ENCODE data around the gene NECTIN3. TPM values are rescaled to one million over a fixed set of nuclear protein-coding genes. Genes with fewer than 3 reads are reported as not detected.

Gene NECTIN3
- total and polyA plus RNA-seq, 4 donors, result 9.0 to 31.8 (median 15.3) TPM

DNA sequence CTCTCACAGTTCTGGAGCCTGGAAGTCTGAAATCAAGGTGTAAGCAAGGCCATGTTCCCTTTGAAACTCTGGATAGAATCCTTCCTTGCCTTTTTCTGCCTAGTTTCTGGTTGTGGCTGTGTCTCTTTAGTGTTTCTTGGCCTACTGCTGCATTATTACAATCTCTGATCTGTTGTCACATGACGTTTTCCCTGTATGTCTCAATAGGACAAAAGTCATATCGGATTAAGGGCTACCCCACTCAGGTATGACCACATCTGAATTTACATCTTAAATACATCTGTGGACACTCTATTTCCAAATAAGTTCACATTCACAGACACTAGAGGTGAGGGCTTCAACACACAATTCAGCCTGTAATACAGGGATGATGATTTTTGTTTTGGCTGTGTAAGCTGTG lies 13.3 kb downstream of the NECTIN3 start:
- H3K4me1 ChIP-seq (ENCODE audit: control insufficient read depth in 4 of 4, insufficient read depth in 4 of 4, low read length in 3 of 4), result peaks cover 2 to 20% (median 5%) of the 10 kb centered on the region in 4 donors
- no peak overlapping the region for H3K9ac ChIP-seq (ENCODE audit: low read depth in 1 of 2, low read length in 2 of 2)
- WGBS, result 32% methylated on average over 2 of the region's 2 CpGs
- H3K27ac ChIP-seq (ENCODE audit: low read depth in 1 of 2, low read length in 2 of 2), result peak overlapping the region in 1 of 2 donors; percentile 16
- TF ChIP-seq HNF4G (IDR thresholded peaks at IDR 0.05), result peak; percentile 55
- peak; percentile 16 for TF ChIP-seq YY1 (IDR thresholded peaks at IDR 0.05)
- no peak for TF ChIP-seq FOXA2 (IDR thresholded peaks at IDR 0.05)
- peak; percentile 79 to 81 for TF ChIP-seq HNF4A (conservative IDR thresholded peaks at IDR 0.05)
- no peak for TF ChIP-seq NR2F2 (IDR thresholded peaks at IDR 0.05)
- TF ChIP-seq, protein P1, sequence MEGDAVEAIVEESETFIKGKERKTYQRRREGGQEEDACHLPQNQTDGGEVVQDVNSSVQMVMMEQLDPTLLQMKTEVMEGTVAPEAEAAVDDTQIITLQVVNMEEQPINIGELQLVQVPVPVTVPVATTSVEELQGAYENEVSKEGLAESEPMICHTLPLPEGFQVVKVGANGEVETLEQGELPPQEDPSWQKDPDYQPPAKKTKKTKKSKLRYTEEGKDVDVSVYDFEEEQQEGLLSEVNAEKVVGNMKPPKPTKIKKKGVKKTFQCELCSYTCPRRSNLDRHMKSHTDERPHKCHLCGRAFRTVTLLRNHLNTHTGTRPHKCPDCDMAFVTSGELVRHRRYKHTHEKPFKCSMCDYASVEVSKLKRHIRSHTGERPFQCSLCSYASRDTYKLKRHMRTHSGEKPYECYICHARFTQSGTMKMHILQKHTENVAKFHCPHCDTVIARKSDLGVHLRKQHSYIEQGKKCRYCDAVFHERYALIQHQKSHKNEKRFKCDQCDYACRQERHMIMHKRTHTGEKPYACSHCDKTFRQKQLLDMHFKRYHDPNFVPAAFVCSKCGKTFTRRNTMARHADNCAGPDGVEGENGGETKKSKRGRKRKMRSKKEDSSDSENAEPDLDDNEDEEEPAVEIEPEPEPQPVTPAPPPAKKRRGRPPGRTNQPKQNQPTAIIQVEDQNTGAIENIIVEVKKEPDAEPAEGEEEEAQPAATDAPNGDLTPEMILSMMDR (IDR thresholded peaks at IDR 0.05; ENCODE audit: low read depth, low read length, missing input control), result no peak
- TF ChIP-seq RXRA (IDR thresholded peaks at IDR 0.05), result peak; percentile 43 to 50
- TF ChIP-seq RAD21 (IDR thresholded peaks at IDR 0.05), result peak; percentile 11 to 22
- TF ChIP-seq, protein P2, sequence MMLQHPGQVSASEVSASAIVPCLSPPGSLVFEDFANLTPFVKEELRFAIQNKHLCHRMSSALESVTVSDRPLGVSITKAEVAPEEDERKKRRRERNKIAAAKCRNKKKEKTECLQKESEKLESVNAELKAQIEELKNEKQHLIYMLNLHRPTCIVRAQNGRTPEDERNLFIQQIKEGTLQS (IDR thresholded peaks at IDR 0.05), result no peak
- peak in 1 of 2 donors; percentile 26 for TF ChIP-seq JUND (IDR thresholded peaks at IDR 0.05)
- no peak for TF ChIP-seq EGR1 (IDR thresholded peaks at IDR 0.05; ENCODE audit: low read depth in 2 of 2)
- TF ChIP-seq TAF1 (conservative IDR thresholded peaks at IDR 0.05), result no peak
- TF ChIP-seq, protein P3, sequence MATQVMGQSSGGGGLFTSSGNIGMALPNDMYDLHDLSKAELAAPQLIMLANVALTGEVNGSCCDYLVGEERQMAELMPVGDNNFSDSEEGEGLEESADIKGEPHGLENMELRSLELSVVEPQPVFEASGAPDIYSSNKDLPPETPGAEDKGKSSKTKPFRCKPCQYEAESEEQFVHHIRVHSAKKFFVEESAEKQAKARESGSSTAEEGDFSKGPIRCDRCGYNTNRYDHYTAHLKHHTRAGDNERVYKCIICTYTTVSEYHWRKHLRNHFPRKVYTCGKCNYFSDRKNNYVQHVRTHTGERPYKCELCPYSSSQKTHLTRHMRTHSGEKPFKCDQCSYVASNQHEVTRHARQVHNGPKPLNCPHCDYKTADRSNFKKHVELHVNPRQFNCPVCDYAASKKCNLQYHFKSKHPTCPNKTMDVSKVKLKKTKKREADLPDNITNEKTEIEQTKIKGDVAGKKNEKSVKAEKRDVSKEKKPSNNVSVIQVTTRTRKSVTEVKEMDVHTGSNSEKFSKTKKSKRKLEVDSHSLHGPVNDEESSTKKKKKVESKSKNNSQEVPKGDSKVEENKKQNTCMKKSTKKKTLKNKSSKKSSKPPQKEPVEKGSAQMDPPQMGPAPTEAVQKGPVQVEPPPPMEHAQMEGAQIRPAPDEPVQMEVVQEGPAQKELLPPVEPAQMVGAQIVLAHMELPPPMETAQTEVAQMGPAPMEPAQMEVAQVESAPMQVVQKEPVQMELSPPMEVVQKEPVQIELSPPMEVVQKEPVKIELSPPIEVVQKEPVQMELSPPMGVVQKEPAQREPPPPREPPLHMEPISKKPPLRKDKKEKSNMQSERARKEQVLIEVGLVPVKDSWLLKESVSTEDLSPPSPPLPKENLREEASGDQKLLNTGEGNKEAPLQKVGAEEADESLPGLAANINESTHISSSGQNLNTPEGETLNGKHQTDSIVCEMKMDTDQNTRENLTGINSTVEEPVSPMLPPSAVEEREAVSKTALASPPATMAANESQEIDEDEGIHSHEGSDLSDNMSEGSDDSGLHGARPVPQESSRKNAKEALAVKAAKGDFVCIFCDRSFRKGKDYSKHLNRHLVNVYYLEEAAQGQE (IDR thresholded peaks at IDR 0.05), result no peak
- TF ChIP-seq, protein P4, sequence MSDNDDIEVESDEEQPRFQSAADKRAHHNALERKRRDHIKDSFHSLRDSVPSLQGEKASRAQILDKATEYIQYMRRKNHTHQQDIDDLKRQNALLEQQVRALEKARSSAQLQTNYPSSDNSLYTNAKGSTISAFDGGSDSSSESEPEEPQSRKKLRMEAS (IDR thresholded peaks at IDR 0.05), result no peak
- no peak for TF ChIP-seq FOXA1 (IDR thresholded peaks at IDR 0.05)
- TF ChIP-seq, protein P5, sequence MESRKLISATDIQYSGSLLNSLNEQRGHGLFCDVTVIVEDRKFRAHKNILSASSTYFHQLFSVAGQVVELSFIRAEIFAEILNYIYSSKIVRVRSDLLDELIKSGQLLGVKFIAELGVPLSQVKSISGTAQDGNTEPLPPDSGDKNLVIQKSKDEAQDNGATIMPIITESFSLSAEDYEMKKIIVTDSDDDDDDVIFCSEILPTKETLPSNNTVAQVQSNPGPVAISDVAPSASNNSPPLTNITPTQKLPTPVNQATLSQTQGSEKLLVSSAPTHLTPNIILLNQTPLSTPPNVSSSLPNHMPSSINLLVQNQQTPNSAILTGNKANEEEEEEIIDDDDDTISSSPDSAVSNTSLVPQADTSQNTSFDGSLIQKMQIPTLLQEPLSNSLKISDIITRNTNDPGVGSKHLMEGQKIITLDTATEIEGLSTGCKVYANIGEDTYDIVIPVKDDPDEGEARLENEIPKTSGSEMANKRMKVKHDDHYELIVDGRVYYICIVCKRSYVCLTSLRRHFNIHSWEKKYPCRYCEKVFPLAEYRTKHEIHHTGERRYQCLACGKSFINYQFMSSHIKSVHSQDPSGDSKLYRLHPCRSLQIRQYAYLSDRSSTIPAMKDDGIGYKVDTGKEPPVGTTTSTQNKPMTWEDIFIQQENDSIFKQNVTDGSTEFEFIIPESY (IDR thresholded peaks at IDR 0.05), result peak; percentile 28
- TF ChIP-seq GABPA (IDR thresholded peaks at IDR 0.05 in 1 of 2, conservative IDR thresholded peaks at IDR 0.05 in 1 of 2), result no peak
- peak; percentile 25 for TF ChIP-seq SP1 (IDR thresholded peaks at IDR 0.05)
- no peaks in the 10 kb centered on the region for H3K36me3 ChIP-seq (ENCODE audit: control insufficient read depth in 4 of 4, insufficient read depth in 3 of 4, low read depth in 1 of 4, low read length in 3 of 4)
- no peak overlapping the region for H3K4me3 ChIP-seq (ENCODE audit: low read depth in 1 of 3, low read length in 3 of 3)
- no peaks in the 10 kb centered on the region for H3K9me3 ChIP-seq (ENCODE audit: control insufficient read depth in 4 of 4, low read length in 3 of 4)
- no peak for DNase-seq (ENCODE audit: low spot score)
- no peaks in the 10 kb centered on the region for H3K27me3 ChIP-seq (ENCODE audit: control insufficient read depth in 4 of 4, insufficient read depth in 4 of 4, low read length in 3 of 4)

All from liver (tissue), 9 donors.